Measurements from ENCODE around the gene TMEM51. TPM values are rescaled to one million over a fixed set of nuclear protein-coding genes. Genes with fewer than 3 reads are reported as not detected.

TMEM51 gene
- total RNA-seq, 1 experiment from 2014 or later, result 10.4 TPM

DNA sequence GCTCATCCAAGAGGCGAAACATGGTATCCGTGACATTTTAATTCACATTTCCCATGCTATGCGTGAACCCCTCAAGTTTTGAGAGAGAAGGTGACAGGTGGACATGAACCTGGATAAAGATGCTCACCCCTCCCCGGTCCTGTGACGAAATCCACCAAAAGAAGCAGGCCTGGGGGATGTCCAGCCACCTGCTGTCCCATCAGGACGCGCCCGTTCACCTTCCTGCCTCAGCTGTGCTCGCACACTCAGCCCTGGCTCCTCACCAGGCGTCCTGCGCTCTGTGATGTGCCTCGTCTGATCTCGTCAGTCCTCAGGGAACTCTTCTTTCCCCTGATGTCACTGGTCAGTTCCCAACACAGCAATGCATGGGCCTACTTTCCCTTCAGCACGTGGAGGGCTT is 103.8 kb downstream of the TMEM51 start:
- no peaks in the 10 kb centered on the region for H3K36me3 Mint-ChIP-seq
- peaks cover 6% of the 10 kb centered on the region for H3K27me3 Mint-ChIP-seq (ENCODE audit: low read depth)
- ChIA-PET CTCF (no interaction called here), POLR2A (no interaction called here)
- H3K9me3 Mint-ChIP-seq, result 0 out of 2 replicates have a peak, but pooled peaks cover 3% of the 10 kb centered on the region
- no peak for ATAC-seq
- H3K4me1 Mint-ChIP-seq, result 0 out of 2 replicates have a peak, but pooled peaks cover 3% of the 10 kb centered on the region
- TF ChIP-seq TEAD4 (CRISPR knock-in tag; IDR thresholded peaks at IDR 0.05), result no peak
- no peak for TF ChIP-seq CREM (CRISPR knock-in tag; IDR thresholded peaks at IDR 0.05)
- TF ChIP-seq OVOL2 (CRISPR knock-in tag; IDR thresholded peaks at IDR 0.05; ENCODE audit: borderline replicate concordance), result no peak
- TF ChIP-seq, protein P1, sequence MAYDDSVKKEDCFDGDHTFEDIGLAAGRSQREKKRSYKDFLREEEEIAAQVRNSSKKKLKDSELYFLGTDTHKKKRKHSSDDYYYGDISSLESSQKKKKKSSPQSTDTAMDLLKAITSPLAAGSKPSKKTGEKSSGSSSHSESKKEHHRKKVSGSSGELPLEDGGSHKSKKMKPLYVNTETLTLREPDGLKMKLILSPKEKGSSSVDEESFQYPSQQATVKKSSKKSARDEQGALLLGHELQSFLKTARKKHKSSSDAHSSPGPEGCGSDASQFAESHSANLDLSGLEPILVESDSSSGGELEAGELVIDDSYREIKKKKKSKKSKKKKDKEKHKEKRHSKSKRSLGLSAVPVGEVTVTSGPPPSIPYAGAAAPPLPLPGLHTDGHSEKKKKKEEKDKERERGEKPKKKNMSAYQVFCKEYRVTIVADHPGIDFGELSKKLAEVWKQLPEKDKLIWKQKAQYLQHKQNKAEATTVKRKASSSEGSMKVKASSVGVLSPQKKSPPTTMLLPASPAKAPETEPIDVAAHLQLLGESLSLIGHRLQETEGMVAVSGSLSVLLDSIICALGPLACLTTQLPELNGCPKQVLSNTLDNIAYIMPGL (CRISPR knock-in tag; IDR thresholded peaks at IDR 0.05), result no peak
- TF ChIP-seq, protein P2, sequence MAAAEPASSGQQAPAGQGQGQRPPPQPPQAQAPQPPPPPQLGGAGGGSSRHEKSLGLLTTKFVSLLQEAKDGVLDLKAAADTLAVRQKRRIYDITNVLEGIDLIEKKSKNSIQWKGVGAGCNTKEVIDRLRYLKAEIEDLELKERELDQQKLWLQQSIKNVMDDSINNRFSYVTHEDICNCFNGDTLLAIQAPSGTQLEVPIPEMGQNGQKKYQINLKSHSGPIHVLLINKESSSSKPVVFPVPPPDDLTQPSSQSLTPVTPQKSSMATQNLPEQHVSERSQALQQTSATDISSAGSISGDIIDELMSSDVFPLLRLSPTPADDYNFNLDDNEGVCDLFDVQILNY (CRISPR knock-in tag; IDR thresholded peaks at IDR 0.05), result no peak
- TF ChIP-seq GTF2I (CRISPR knock-in tag; conservative IDR thresholded peaks at IDR 0.05), result no peak
- H3K4me3 Mint-ChIP-seq, result no peak overlapping the region
- DNase-seq (ENCODE audit: low spot score), result no peak
- H3K27ac Mint-ChIP-seq, result no peak overlapping the region

DNA sequence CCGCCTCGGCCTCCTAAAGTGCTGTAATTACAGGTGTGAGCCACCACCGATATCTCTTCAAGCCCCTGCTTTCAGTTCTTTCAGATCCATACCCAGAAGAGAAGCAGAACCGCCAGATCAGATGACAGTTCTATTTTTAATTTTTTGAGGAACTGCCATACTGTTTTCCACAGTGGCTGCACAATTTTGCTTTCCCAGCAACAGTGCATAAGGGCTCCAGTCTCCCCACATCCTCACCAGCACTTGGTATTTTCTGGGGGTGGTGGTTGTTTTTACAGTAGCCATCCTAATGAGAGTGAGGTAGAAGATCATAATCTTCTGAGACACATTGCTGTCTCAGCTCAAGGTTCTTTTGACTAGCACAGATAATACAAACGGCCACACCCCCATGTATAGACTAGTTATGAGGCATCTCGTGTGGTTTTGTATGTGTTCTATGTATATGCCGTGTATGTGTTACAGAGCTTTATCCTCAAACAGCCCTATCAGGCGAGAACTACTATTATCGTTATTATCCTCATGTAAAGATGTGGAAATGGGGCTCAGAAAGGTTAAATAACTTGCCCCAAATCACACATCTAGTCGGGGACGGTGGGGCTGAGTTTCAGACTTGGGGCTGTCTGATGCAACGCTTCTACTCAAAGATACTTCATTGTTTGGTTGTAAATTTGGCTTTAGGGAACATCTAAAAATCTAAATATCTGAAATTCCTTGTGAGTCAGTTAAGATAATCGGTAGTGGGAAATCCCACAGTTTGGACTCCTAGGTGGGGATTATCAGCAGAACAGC is 105.5 kb downstream of the TMEM51 start:
- DNase-seq (ENCODE audit: low spot score) (no peak), ATAC-seq (no peak)
- Mint-ChIP-seq H3K27ac (no peak overlapping the region), H3K36me3 (no peaks in the 10 kb centered on the region), H3K4me1 (0 out of 2 replicates have a peak, but pooled peaks cover 3% of the 10 kb centered on the region), H3K27me3 (ENCODE audit: low read depth) (peaks cover 6% of the 10 kb centered on the region), H3K9me3 (no peaks in the 10 kb centered on the region), H3K4me3 (no peak overlapping the region)
- ChIA-PET POLR2A (no interaction called here), CTCF (no interaction called here)
- TF ChIP-seq, protein P3, sequence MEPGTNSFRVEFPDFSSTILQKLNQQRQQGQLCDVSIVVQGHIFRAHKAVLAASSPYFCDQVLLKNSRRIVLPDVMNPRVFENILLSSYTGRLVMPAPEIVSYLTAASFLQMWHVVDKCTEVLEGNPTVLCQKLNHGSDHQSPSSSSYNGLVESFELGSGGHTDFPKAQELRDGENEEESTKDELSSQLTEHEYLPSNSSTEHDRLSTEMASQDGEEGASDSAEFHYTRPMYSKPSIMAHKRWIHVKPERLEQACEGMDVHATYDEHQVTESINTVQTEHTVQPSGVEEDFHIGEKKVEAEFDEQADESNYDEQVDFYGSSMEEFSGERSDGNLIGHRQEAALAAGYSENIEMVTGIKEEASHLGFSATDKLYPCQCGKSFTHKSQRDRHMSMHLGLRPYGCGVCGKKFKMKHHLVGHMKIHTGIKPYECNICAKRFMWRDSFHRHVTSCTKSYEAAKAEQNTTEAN (CRISPR knock-in tag; IDR thresholded peaks at IDR 0.05), result no peak
- TF ChIP-seq, protein P4, sequence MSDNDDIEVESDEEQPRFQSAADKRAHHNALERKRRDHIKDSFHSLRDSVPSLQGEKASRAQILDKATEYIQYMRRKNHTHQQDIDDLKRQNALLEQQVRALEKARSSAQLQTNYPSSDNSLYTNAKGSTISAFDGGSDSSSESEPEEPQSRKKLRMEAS (CRISPR knock-in tag; IDR thresholded peaks at IDR 0.05), result no peak
- TF ChIP-seq, protein P5, sequence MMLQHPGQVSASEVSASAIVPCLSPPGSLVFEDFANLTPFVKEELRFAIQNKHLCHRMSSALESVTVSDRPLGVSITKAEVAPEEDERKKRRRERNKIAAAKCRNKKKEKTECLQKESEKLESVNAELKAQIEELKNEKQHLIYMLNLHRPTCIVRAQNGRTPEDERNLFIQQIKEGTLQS (CRISPR knock-in tag; conservative IDR thresholded peaks at IDR 0.05), result no peak
- TF ChIP-seq JAZF1 (CRISPR knock-in tag; IDR thresholded peaks at IDR 0.05), result no peak
- TF ChIP-seq IRF2 (CRISPR knock-in tag; IDR thresholded peaks at IDR 0.05; ENCODE audit: borderline replicate concordance, low read depth), result no peak
- TF ChIP-seq, protein P6, sequence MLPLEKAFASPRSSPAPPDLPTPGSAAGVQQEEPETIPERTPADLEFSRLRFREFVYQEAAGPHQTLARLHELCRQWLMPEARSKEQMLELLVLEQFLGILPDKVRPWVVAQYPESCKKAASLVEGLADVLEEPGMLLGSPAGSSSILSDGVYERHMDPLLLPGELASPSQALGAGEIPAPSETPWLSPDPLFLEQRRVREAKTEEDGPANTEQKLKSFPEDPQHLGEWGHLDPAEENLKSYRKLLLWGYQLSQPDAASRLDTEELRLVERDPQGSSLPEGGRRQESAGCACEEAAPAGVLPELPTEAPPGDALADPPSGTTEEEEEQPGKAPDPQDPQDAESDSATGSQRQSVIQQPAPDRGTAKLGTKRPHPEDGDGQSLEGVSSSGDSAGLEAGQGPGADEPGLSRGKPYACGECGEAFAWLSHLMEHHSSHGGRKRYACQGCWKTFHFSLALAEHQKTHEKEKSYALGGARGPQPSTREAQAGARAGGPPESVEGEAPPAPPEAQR (CRISPR knock-in tag; IDR thresholded peaks at IDR 0.05), result no peak
- TF ChIP-seq, protein P7, sequence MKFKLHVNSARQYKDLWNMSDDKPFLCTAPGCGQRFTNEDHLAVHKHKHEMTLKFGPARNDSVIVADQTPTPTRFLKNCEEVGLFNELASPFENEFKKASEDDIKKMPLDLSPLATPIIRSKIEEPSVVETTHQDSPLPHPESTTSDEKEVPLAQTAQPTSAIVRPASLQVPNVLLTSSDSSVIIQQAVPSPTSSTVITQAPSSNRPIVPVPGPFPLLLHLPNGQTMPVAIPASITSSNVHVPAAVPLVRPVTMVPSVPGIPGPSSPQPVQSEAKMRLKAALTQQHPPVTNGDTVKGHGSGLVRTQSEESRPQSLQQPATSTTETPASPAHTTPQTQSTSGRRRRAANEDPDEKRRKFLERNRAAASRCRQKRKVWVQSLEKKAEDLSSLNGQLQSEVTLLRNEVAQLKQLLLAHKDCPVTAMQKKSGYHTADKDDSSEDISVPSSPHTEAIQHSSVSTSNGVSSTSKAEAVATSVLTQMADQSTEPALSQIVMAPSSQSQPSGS (CRISPR knock-in tag; IDR thresholded peaks at IDR 0.05; ENCODE audit: borderline replicate concordance, low read depth), result no peak
- TF ChIP-seq GTF2I (CRISPR knock-in tag; conservative IDR thresholded peaks at IDR 0.05), result no peak
- TF ChIP-seq TCF7 (CRISPR knock-in tag; IDR thresholded peaks at IDR 0.05; ENCODE audit: low read depth), result no peak
- TF ChIP-seq, protein P8, sequence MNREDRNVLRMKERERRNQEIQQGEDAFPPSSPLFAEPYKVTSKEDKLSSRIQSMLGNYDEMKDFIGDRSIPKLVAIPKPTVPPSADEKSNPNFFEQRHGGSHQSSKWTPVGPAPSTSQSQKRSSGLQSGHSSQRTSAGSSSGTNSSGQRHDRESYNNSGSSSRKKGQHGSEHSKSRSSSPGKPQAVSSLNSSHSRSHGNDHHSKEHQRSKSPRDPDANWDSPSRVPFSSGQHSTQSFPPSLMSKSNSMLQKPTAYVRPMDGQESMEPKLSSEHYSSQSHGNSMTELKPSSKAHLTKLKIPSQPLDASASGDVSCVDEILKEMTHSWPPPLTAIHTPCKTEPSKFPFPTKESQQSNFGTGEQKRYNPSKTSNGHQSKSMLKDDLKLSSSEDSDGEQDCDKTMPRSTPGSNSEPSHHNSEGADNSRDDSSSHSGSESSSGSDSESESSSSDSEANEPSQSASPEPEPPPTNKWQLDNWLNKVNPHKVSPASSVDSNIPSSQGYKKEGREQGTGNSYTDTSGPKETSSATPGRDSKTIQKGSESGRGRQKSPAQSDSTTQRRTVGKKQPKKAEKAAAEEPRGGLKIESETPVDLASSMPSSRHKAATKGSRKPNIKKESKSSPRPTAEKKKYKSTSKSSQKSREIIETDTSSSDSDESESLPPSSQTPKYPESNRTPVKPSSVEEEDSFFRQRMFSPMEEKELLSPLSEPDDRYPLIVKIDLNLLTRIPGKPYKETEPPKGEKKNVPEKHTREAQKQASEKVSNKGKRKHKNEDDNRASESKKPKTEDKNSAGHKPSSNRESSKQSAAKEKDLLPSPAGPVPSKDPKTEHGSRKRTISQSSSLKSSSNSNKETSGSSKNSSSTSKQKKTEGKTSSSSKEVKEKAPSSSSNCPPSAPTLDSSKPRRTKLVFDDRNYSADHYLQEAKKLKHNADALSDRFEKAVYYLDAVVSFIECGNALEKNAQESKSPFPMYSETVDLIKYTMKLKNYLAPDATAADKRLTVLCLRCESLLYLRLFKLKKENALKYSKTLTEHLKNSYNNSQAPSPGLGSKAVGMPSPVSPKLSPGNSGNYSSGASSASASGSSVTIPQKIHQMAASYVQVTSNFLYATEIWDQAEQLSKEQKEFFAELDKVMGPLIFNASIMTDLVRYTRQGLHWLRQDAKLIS (CRISPR knock-in tag; IDR thresholded peaks at IDR 0.05; ENCODE audit: borderline replicate concordance), result no peak
- no peak for TF ChIP-seq ZNF423 (CRISPR knock-in tag; IDR thresholded peaks at IDR 0.05)
